ENCODE data around the gene ANKRD52. TPM values are rescaled to one million over a fixed set of nuclear protein-coding genes. Genes with fewer than 3 reads are reported as not detected.

Gene ANKRD52
- total RNA-seq, 1 experiment from 2014 or later = 46.3 TPM

DNA sequence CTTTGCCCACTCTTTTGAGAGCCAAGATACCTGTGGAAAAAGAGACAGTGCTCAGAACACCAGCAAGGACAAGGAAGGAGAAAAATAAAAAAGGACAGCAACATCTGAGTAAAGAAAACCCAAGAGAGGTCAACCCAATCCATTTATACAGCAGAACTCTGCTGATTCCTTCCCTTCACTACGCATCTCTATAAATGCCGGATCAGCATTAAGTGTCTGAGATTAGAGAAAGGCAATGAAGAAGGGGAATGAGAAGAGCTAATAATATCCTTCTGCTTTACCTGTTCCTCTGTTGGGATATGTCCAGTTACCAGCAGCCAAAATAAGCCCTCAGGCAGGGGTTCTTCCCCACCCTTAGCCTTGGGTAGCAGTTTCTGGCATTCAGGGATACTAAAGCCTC lies 24.4 kb upstream of the ANKRD52 start:
- H3K27me3 Mint-ChIP-seq (ENCODE audit: insufficient read depth, unreplicated experiment) = no peaks in the 10 kb centered on the region
- ChIA-PET POLR2A (interaction anchor here (5.4 kb wide), 1 partner anchor 16 kb away, joined by 27 read pairs; the partner anchor contains the start of gene CS), CTCF (interaction anchor here (0.5 kb wide), 2 partner anchors 15 to 422 kb away, joined by 3 read pairs; no protein-coding TSS in a partner anchor)
- H3K9me3 Mint-ChIP-seq (ENCODE audit: unreplicated experiment) = no peaks in the 10 kb centered on the region
- no peak overlapping the region for H3K4me3 Mint-ChIP-seq (ENCODE audit: unreplicated experiment)
- no peaks in the 10 kb centered on the region for H3K4me1 Mint-ChIP-seq (ENCODE audit: insufficient read depth, unreplicated experiment)
- TF ChIP-seq, protein P1, sequence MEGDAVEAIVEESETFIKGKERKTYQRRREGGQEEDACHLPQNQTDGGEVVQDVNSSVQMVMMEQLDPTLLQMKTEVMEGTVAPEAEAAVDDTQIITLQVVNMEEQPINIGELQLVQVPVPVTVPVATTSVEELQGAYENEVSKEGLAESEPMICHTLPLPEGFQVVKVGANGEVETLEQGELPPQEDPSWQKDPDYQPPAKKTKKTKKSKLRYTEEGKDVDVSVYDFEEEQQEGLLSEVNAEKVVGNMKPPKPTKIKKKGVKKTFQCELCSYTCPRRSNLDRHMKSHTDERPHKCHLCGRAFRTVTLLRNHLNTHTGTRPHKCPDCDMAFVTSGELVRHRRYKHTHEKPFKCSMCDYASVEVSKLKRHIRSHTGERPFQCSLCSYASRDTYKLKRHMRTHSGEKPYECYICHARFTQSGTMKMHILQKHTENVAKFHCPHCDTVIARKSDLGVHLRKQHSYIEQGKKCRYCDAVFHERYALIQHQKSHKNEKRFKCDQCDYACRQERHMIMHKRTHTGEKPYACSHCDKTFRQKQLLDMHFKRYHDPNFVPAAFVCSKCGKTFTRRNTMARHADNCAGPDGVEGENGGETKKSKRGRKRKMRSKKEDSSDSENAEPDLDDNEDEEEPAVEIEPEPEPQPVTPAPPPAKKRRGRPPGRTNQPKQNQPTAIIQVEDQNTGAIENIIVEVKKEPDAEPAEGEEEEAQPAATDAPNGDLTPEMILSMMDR (IDR thresholded peaks at IDR 0.05; ENCODE audit: unreplicated experiment) = no peak
- intact Hi-C loops (cut with micrococcal nuclease) = no loop called here
- peaks cover 90% of the 10 kb centered on the region for H3K36me3 Mint-ChIP-seq (ENCODE audit: insufficient read depth, unreplicated experiment)
- no peak overlapping the region for H3K27ac Mint-ChIP-seq (ENCODE audit: low read depth, unreplicated experiment)
- no peak for DNase-seq (ENCODE audit: unreplicated experiment)
- no TSS peak for BruUV-seq (replicated peaks)

DNA sequence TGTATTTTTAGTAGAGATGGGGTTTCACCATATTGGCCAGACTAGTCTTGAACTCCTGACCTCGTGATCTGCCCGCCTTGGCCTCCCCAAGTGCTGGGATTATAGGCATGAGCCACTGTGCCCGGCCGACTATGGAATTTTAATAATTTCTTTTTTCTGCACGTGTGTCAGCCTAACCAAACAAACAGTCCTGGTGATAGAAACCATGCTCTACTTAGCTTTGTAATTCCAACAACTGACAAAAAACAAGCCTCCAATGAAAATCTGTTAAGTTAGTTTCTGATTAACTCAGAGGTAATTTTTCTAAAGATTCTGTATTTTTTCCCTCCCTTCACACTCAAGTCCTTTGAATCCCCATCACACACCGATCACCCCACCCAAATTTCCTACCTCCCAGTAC lies 23.8 kb upstream of the ANKRD52 start:
- DNase-seq (ENCODE audit: unreplicated experiment) = no peak
- ChIA-PET POLR2A (no interaction called here), CTCF (interaction anchor here (0.5 kb wide), 1 partner anchor 422 kb away, joined by 3 read pairs; no protein-coding TSS in a partner anchor)
- no peaks in the 10 kb centered on the region for H3K4me1 Mint-ChIP-seq (ENCODE audit: insufficient read depth, unreplicated experiment)
- intact Hi-C loops (cut with micrococcal nuclease) = no loop called here
- H3K36me3 Mint-ChIP-seq (ENCODE audit: insufficient read depth, unreplicated experiment) = peaks cover 90% of the 10 kb centered on the region
- TF ChIP-seq, protein P1 (IDR thresholded peaks at IDR 0.05; ENCODE audit: unreplicated experiment) = no peak
- H3K27ac Mint-ChIP-seq (ENCODE audit: low read depth, unreplicated experiment) = no peak overlapping the region
- H3K27me3 Mint-ChIP-seq (ENCODE audit: insufficient read depth, unreplicated experiment) = no peaks in the 10 kb centered on the region
- no TSS peak for BruUV-seq (replicated peaks)
- H3K4me3 Mint-ChIP-seq (ENCODE audit: unreplicated experiment) = no peak overlapping the region
- H3K9me3 Mint-ChIP-seq (ENCODE audit: unreplicated experiment) = no peaks in the 10 kb centered on the region

DNA sequence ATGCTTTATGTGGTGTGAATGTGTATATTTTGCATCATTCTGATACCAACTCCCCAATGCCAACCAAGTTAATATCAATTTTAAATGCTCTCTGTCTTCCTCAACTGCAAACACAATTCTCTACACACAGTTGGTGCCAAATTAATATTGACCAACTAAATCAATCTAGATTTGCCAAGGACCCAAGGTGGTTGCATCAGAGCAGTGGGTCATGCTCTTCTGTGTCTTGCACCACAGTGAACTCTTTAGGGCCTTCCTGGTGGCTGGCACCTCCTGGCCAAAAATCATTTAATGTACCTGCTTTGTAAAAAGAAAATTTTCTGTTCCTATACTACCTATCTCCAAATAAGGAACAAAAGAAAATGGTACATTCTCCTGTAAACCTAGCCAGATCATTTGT lies 22.7 kb upstream of the ANKRD52 start:
- no TSS peak for BruUV-seq (replicated peaks)
- ChIA-PET CTCF (interaction anchor here (0.7 kb wide), 1 partner anchor 34 kb away, joined by 3 read pairs; no protein-coding TSS in a partner anchor), POLR2A (interaction anchor here (1.0 kb wide), 1 partner anchor 18 kb away, joined by 3 read pairs; no protein-coding TSS in a partner anchor)
- Mint-ChIP-seq H3K9me3 (ENCODE audit: unreplicated experiment) (no peaks in the 10 kb centered on the region), H3K36me3 (ENCODE audit: insufficient read depth, unreplicated experiment) (peaks cover 90% of the 10 kb centered on the region), H3K4me1 (ENCODE audit: insufficient read depth, unreplicated experiment) (no peaks in the 10 kb centered on the region), H3K27ac (ENCODE audit: low read depth, unreplicated experiment) (no peak overlapping the region), H3K4me3 (ENCODE audit: unreplicated experiment) (no peak overlapping the region), H3K27me3 (ENCODE audit: insufficient read depth, unreplicated experiment) (no peaks in the 10 kb centered on the region)
- no peak for DNase-seq (ENCODE audit: unreplicated experiment)
- intact Hi-C loops (cut with micrococcal nuclease) = no loop called here
- TF ChIP-seq, protein P1 (IDR thresholded peaks at IDR 0.05; ENCODE audit: unreplicated experiment) = no peak

DNA sequence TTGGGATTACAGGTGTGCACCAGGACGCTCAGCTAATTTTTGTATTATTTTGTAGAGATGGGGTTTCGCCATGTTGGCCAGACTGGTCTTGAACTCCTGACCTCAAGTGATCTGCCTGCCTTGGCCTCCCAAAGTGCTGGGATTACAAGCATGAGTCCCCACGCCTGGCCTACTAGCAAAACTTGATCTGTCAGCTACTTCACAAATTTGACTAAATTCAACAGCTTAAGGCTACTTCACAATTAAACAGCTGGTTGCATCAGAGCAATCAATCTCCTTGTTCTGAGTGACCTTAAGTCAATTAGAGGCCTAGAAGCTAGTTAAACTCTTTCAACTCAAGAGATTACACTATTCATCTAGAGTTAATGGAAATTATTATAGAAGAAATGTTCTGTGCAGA lies 20.7 kb upstream of the ANKRD52 start:
- Mint-ChIP-seq H3K27ac (ENCODE audit: low read depth, unreplicated experiment) (no peak overlapping the region), H3K36me3 (ENCODE audit: insufficient read depth, unreplicated experiment) (peaks cover 100% of the 10 kb centered on the region), H3K4me3 (ENCODE audit: unreplicated experiment) (no peak overlapping the region), H3K9me3 (ENCODE audit: unreplicated experiment) (no peaks in the 10 kb centered on the region), H3K27me3 (ENCODE audit: insufficient read depth, unreplicated experiment) (no peaks in the 10 kb centered on the region), H3K4me1 (ENCODE audit: insufficient read depth, unreplicated experiment) (no peaks in the 10 kb centered on the region)
- ChIA-PET CTCF (interaction anchor here (0.6 to 2.3 kb wide), 3 partner anchors 11 to 22 kb away, joined by 3 to 7 read pairs (median 3); no protein-coding TSS in a partner anchor), POLR2A (interaction anchor here (0.9 to 1.5 kb wide), 3 partner anchors 9 to 37 kb away, joined by 3 to 4 read pairs (median 3); partner anchors contain the start of gene CNPY2)
- intact Hi-C loops (cut with micrococcal nuclease) = no loop called here
- no TSS peak for BruUV-seq (replicated peaks)
- DNase-seq (ENCODE audit: unreplicated experiment) = no peak
- TF ChIP-seq, protein P1 (IDR thresholded peaks at IDR 0.05; ENCODE audit: unreplicated experiment) = no peak

Data from MCF 10A (cell line).